ENCODE results near the gene GAA.

The GAA gene

GRCh38 chr17:80101011-80101945 lies at the start of gene GAA:
Gene GAA (plus strand): TSS chr17:80101581. CDS start chr17:80104587, 3,006 bp downstream.
- Histone ChIP-seq H3K9me3 (no peaks in the 10 kb centered on the region), H3K4me3 (ENCODE audit: low read depth in 1 of 2, low read length in 1 of 2) (peak within 1 kb of the TSS; percentile 93 to 95), H3K27me3 (peaks cover 9% of the 10 kb centered on the region), H3K27ac (peak within 1 kb of the TSS; percentile 87), H3K4me1 (ENCODE audit: control insufficient read depth in 1 of 2, insufficient read depth in 1 of 2, low read depth in 1 of 2, low read length in 1 of 2) (peaks cover 23 to 24% of the 10 kb centered on the region in 2 experiments), H3K36me3 (no peaks in the 10 kb centered on the region)
- TF ChIP-seq, protein P1, sequence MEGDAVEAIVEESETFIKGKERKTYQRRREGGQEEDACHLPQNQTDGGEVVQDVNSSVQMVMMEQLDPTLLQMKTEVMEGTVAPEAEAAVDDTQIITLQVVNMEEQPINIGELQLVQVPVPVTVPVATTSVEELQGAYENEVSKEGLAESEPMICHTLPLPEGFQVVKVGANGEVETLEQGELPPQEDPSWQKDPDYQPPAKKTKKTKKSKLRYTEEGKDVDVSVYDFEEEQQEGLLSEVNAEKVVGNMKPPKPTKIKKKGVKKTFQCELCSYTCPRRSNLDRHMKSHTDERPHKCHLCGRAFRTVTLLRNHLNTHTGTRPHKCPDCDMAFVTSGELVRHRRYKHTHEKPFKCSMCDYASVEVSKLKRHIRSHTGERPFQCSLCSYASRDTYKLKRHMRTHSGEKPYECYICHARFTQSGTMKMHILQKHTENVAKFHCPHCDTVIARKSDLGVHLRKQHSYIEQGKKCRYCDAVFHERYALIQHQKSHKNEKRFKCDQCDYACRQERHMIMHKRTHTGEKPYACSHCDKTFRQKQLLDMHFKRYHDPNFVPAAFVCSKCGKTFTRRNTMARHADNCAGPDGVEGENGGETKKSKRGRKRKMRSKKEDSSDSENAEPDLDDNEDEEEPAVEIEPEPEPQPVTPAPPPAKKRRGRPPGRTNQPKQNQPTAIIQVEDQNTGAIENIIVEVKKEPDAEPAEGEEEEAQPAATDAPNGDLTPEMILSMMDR (IDR thresholded peaks at IDR 0.05) = peak; percentile 94

DNA sequence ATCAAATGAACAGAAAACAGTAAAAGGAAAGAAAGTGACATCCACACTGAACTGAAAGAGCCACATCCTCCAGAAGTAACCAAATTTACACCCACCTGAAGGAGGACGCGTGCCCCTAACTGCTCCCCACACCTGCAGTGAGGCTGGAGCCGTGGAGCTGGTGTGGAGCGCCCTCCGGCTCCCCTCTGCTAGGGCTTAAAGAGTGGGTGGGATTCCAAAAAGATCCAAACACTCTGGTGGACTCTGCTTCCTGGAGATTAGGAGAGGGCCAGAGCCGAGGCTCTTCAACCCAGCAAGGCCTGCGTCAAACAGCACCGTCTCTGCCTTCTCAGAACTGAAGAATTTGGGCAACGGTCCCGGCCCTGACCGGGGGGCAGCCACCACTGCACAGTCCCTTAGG lies 49.7 kb upstream of the GAA start:
- H3K27ac ChIP-seq = no peak overlapping the region
- no peaks in the 10 kb centered on the region for H3K27me3 ChIP-seq
- TF ChIP-seq, protein P1 (IDR thresholded peaks at IDR 0.05) = no peak
- H3K9me3 ChIP-seq = no peaks in the 10 kb centered on the region
- H3K4me1 ChIP-seq (ENCODE audit: control insufficient read depth in 1 of 2, insufficient read depth in 1 of 2, low read depth in 1 of 2, low read length in 1 of 2) = no peaks in the 10 kb centered on the region
- no peak overlapping the region for H3K4me3 ChIP-seq (ENCODE audit: low read depth in 1 of 2, low read length in 1 of 2)
- H3K36me3 ChIP-seq = no peaks in the 10 kb centered on the region

DNA sequence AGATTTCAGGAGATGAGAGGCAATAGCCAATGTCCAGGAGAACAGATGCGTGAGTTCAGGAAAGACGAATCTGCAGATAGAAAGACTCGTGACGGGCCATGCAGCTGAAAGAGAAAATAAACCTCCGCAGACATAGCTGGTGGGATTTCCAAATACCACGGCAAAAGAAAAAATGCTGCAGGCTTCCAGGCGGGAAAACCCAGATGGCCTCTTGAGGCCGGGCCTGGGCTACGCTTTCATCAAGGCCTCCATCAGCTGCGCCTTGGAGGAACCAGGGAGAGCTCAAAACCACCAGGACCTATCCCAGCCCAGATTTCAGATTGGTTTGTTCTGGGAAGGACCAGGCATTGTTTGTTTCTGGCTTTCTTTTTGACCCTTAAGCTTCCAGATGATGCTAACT lies 48.3 kb upstream of the GAA start:
- Histone ChIP-seq H3K9me3 (no peaks in the 10 kb centered on the region), H3K36me3 (no peaks in the 10 kb centered on the region), H3K4me3 (ENCODE audit: low read depth in 1 of 2, low read length in 1 of 2) (no peak overlapping the region), H3K27me3 (no peaks in the 10 kb centered on the region), H3K4me1 (ENCODE audit: control insufficient read depth in 1 of 2, insufficient read depth in 1 of 2, low read depth in 1 of 2, low read length in 1 of 2) (no peaks in the 10 kb centered on the region), H3K27ac (no peak overlapping the region)
- TF ChIP-seq, protein P1 (IDR thresholded peaks at IDR 0.05) = no peak

- H3K27ac ChIP-seq = no peak overlapping the region
- TF ChIP-seq, protein P1 (IDR thresholded peaks at IDR 0.05) = no peak
- H3K36me3 ChIP-seq = no peaks in the 10 kb centered on the region
- H3K27me3 ChIP-seq = no peaks in the 10 kb centered on the region
- H3K4me1 ChIP-seq (ENCODE audit: control insufficient read depth in 1 of 2, insufficient read depth in 1 of 2, low read depth in 1 of 2, low read length in 1 of 2) = no peaks in the 10 kb centered on the region
- no peak overlapping the region for H3K4me3 ChIP-seq (ENCODE audit: low read depth in 1 of 2, low read length in 1 of 2)
- no peaks in the 10 kb centered on the region for H3K9me3 ChIP-seq
Observed at GRCh38 chr17:80055597-80055996, 45.8 kb upstream of the GAA start.

- H3K4me1 ChIP-seq (ENCODE audit: control insufficient read depth in 1 of 2, insufficient read depth in 1 of 2, low read depth in 1 of 2, low read length in 1 of 2) = no peaks in the 10 kb centered on the region
- no peaks in the 10 kb centered on the region for H3K9me3 ChIP-seq
- no peaks in the 10 kb centered on the region for H3K36me3 ChIP-seq
- no peak overlapping the region for H3K27ac ChIP-seq
- TF ChIP-seq, protein P1 (IDR thresholded peaks at IDR 0.05) = no peak
- H3K4me3 ChIP-seq (ENCODE audit: low read depth in 1 of 2, low read length in 1 of 2) = no peak overlapping the region
- H3K27me3 ChIP-seq = peaks cover 6% of the 10 kb centered on the region
Observed at GRCh38 chr17:80058311-80058955, 42.9 kb upstream of the GAA start.
